VCaP (cell line): Measurements from ENCODE around the gene ALX4.

Source experiments
- H3K27ac ChIP-seq: fragments of 450-650 bp; 2 replicates; pipeline ENCODE4 v1.5.1; 2017
- TF ChIP-seq, protein P1 (sequence below): fragments of 450-650 bp; conservative IDR thresholded peaks from 2 replicates; pipeline ENCODE4 v1.5.1; 2017; ENCODE audit warnings: mild to moderate bottlenecking, moderate library complexity

Gene ALX4

DNA sequence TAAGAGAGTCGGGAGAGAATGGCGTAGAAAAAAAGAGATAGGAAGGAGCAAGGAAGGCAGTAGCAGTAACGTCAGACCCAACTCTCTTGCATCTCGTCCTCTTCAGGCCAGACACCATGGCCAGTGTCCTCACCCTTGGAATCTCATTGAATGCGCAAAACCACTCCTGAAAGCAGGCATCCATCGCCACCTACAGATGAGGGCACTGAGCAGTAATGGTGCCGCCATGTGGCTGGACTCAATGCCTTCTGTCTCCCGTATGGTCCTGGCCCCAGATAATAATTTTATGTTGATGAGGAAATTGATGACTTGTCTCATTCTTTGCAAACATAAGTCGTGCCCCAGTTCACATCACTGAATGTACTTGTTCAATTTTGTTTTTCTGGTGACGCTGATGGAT, 17.8 kb upstream of the ALX4 start:
- TF ChIP-seq, protein P1, sequence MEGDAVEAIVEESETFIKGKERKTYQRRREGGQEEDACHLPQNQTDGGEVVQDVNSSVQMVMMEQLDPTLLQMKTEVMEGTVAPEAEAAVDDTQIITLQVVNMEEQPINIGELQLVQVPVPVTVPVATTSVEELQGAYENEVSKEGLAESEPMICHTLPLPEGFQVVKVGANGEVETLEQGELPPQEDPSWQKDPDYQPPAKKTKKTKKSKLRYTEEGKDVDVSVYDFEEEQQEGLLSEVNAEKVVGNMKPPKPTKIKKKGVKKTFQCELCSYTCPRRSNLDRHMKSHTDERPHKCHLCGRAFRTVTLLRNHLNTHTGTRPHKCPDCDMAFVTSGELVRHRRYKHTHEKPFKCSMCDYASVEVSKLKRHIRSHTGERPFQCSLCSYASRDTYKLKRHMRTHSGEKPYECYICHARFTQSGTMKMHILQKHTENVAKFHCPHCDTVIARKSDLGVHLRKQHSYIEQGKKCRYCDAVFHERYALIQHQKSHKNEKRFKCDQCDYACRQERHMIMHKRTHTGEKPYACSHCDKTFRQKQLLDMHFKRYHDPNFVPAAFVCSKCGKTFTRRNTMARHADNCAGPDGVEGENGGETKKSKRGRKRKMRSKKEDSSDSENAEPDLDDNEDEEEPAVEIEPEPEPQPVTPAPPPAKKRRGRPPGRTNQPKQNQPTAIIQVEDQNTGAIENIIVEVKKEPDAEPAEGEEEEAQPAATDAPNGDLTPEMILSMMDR: no peak

DNA sequence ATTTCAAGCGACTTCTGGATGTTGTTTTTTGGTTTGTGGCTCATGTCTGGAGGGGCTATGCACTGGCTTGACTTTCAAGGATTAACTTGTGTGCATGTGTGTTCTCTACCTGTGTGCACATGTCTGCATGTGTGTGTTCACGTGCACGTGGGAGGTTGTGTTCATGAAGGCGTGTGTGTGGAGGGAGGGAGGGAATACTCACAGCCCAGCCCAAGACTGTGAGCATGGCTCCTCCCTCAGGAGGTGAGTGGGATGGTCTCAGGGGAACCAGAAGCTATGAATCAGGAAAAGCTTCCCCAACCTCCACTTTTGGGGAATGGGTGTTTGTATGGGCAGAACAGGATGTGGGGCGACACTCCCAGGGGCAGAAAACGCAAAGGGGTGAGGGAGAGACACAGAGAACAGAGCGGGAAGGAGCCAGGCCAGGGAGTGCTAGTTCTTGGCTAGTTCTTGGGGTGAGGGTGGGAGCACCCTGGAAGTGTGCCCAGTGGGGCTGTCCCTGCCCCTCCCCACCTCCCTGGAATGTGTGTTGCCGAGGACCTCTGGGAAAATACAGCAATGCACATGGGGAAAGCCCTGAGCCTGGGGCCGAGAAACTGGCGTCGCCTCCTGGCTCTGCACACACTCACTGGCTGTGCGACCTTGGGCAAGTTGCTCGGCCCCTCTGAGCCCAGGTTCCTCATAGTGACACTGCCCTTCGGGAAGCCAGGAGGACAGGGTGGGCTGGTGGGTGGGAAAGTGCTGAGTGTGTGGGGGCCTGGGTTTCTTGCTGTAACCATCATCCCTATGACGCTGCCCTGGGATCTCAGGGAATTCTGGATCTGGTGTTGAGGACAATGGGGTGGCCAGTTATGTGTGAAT, 16.9 kb upstream of the ALX4 start:
- TF ChIP-seq, protein P1: no peak; the same call in 1 of the 2 replicates
- H3K27ac ChIP-seq: no peak overlapping the region

More for the DNA sequence above, 17.8 kb upstream of the ALX4 start:
- no peak overlapping the region for H3K27ac ChIP-seq

DNA sequence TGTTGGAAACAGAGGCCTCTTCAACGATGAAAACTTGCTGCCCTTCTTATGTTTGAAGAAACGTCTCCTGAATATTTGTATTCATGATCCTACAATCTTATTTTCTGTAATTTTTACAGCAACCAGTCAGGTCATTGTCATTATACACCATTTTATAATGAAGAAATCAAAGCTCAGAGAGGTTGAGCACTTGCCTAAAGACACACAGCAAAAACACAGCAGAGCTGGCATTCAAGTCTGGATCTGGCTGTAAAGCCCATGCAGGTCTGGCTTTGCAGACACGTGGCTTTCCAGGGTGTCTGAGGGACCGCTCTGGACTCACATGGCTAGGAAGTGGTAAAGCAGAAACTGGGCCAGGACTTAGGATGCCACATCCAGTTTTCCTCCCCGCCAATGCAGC, 15.8 kb upstream of the ALX4 start:
- TF ChIP-seq, protein P1: no peak

DNA sequence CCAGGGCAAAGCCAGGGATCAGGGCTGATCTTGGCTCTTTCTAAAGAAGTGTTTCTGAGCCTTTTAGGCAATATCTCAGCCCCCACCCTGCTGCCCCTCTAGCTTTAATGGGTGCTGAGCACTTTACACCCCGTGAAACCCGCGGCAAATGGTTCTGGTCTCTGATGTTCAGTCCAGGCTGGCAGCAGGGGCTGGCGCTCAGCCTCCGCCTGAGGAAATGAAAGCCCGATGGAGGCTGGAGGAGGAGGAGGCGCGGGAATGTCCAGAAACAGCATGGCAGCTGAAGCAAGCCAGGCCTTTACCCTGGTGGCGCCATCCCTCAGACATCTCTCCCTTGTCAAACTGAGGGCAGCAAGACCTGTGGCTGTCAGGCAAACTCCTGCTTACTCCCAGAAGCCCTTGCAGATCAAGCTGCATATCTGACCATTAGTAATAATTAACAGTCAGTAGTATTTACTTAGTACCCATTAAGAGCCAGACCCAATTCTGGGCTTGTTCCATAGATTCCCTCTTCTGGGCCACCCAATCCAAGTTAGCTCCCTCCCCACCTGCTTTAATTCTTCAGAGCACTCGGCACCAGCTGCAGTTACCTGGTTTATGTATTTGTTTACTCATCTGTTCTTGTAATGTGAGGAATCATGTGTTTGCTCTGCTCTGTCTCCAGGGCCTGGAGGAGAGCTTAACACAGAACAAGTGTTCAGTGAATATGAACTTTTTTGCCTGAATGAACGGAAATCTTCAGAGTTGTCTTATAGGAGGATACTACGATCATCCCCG, 15.0 kb upstream of the ALX4 start:
- peak overlapping the region; percentile 62 for H3K27ac ChIP-seq
- TF ChIP-seq, protein P1: no peak

More for the DNA sequence above, 15.8 kb upstream of the ALX4 start:
- H3K27ac ChIP-seq: peak overlapping the region; percentile 62

DNA sequence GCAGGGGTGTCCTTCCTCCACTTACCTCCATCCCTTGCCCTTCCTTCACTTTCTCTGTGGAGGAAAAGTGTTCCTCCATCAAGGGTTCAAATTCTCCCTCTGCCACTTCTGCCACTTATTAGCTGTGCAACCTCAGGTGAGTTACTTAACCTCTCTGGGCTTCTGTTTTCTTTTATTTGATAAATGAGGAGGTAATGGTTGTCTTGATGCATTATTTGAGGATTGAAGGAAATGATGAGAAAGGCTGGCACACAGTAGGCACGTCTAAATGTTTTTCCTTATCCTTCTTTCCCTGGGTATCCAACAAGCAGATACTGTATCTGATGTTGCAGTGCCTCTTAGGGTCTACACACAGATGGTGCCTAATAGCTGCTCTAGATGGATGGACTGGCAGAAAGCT, 14.3 kb upstream of the ALX4 start:
- TF ChIP-seq, protein P1: no peak
- peak overlapping the region; percentile 62 for H3K27ac ChIP-seq

DNA sequence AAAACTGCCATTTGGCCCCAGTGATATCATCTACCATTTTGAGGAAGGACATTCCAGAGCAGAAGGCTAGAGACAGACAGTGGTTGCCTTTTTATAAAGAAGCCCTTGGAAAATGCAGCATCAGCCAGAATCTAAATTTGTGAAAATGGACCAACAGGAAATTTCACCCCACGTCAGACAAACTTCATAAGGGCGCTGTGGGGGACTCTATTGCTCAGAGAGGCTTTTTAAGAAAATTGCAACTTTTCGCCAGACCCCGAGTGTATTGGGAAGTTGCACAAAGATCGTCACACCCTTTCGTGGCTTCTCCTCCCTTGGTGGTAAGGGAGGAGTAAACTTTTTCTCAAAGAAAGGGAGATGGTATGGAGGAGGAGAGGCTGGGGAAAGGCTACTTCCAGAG, 12.3 kb upstream of the ALX4 start:
- TF ChIP-seq, protein P1: no peak
- H3K27ac ChIP-seq: no peak overlapping the region

DNA sequence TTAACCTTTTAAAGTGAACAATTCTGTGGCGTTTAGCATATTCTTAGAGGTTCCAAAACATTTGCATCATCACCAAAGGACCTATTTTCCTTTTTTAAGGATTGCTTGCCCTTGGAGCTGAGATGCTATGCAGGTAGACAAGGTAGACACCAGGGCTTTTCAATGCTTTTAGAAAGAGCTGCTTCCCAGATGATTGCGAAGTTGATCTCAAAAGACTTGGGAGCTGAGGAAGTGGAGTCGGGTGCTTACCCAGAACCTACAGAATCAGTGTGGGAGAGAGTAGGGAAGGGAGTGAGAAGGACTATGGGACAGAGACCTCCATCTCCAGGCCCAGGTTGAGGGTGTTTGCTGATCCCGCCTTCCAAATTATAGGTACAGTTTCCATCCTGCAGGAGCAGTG, 11.1 kb upstream of the ALX4 start:
- TF ChIP-seq, protein P1: no peak
- no peak overlapping the region for H3K27ac ChIP-seq
